M059J (cell line): ENCODE results near the gene XPNPEP2. TPM values are rescaled to one million over a fixed set of nuclear protein-coding genes. Genes with fewer than 3 reads are reported as not detected.

Experiments
- DNase-seq: peaks from one replicate; pipeline ENCODE4 v3.0.0-alpha.2; 2012; ENCODE audit warnings: low read depth
- total RNA-seq: library from RNA; depleted of rRNA; stranded (reverse); fragments of >200 nt; shearing (Covaris generic); gene quantifications from 2 replicates; pipeline ENCODE4 v1.2.3, GENCODE V29; 2014

The XPNPEP2 gene
- total RNA-seq, 1 experiment from 2014 or later, result not detected

DNA sequence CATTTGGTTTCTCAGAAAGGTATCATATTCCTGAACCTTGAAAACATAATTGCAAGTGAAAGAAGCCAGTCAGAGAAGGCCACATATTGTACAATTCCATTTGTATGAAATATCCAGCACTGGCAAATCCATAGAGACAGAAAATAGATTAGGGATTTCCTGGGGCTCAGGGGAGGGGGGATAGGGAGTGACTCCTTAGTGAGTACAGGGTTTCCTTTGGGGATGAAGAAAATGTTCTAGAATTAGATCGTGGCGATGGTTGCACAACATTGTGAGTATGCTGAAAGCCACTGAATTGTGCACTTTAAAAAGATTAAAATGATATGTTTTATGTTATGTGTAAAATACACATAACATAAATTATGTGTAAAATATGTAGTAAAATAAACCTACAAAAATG is 10.3 kb downstream of the XPNPEP2 start:
- no peak for DNase-seq

DNA sequence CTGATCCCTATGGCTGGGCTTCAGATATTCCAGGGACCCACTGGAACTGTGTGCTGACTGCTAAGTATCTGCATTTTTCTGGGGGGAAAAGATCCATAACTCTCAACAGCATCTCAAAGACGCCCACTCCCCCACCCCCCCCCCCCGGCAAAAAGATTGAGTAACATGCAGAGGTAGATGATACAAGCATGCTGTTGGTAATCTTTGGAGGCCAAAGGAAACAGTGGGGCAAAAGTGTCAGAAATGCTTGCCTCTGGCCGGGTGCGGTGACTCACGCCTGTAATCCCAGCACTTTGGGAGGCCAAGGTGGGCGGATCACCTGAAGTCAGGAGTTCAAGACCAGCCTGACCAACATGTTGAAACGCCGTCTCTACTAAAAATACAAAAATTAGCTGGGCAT is 12.2 kb downstream of the XPNPEP2 start:
- DNase-seq, result no peak

DNA sequence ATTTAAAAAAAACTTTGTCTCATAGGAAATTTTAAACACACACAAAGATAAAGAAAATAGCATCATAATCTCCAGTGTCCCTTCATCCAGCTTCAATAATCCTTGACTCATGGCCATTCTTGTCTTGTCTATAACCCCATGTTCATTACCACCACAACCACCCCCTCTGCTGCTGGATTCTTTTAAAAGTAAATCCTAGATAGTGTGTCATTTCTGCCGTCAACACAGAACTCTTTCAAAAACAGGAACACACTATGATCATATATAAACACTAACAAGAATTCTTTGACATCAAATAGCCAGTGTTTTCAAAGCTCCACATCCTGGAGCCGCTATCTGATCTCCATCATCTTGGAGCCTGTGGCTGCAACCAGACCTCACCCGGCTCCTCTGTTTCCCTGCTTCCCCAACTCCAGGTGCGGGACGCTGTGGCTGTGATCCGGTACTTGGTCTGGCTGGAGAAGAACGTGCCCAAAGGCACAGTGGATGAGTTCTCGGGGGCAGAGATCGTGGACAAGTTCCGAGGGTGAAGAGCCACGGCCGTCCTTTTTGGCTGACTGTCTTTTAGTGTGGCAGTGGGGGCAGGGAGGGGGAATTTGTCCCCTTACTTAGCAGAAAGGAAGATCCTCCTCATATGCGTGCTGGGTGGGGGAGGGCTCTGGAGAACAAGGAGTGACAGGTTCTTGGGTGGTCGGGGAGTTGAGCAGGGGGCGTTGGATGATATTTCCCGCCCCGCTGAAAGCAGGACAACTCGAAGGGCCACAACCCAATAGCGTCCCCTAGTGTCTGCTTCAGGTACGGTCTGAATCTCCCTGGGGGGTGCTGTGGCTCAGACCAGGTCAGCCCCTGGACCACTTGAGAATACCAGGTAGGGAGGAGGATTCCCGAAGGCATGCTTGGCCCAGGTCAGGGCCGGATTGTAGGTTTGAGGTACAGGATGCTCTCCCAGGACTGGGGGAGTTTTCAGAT is 15.6 kb downstream of the XPNPEP2 start:
- no peak for DNase-seq

DNA sequence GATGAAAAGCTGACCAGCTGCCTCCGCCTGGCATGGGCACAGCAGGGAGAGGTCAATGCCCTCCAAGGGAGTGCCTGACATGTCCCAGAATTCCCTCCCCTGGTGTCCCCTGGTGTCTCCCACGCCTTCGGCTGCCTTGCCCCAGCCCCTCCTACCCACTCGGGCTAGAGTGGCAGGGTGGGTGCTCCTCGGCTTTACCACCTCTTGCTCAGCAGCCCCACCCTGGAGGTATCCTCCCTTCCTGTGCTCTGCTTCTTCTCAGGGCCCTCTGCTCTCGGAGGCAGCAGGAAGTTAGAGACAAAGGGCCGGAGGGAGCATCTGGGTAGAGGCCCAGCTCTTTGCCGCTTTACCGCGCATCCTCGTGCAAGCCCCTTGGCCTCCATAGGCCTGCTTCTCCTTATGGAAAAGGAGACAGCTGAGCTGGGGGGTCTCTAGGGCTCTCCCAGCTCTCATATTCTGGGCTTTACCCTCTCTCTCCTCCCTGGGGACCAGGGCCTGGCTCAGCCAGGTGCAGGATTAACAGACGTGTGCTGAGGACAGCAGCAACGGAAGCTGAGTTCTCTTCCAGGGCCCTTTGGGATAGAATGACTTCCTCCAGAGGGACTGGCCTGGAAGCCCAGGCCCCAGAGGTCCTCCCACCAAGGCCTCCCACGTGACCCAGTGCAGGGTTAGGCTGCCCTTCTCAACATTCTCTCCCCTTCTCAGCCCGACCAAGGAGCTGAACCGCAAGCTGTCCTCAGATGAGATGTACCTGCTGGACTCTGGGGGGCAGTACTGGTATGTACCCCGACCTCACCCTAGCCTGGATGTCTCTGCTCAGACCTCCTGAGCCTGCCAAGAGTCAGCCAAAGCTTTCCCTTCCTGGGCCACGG is 17.2 kb downstream of the XPNPEP2 start:
- DNase-seq, result no peak

DNA sequence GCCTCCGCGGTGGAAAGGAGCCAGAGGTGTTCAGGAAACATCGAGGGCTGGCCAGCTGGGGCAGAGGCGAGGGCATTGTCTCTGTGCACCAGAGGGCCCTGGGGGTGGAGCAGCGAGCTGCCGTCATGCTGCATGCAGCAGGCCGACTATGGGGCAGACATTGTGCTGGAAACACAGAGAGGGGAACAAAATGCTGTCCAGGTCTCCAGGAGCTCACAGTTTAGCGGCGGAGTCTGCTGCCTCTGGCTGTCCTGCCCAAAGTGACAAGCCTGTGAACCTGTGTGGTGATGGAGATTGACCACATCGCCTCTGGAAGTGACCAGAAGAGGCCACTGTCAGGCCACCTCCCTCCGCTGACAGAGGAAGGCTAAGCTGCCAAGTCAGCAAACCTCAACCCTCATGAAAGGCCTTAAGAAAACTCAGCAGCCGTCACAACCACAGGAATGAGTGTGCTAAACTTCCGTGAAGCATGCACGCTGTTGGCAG is 20.8 kb downstream of the XPNPEP2 start:
- peak; percentile 95 for DNase-seq

DNA sequence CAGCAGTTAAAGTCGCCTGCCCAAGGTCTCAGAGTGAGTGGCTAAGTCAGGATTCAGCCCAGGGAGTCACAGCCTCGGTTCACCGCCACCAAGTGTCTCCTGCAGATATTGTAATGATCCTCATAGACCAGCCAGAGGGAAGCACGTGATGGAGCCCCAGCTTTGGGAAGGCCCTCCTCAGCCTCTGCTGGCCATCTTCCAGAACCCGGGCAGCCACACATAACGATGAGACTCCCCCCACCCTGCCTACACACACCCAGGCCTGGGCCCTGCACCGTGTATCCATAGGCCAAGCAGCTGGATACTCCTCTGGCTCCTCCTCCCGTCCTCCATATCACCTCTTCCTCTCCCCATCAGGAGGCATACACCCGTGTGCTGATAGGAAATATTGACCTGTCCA is 21.4 kb downstream of the XPNPEP2 start:
- DNase-seq, result no peak

DNA sequence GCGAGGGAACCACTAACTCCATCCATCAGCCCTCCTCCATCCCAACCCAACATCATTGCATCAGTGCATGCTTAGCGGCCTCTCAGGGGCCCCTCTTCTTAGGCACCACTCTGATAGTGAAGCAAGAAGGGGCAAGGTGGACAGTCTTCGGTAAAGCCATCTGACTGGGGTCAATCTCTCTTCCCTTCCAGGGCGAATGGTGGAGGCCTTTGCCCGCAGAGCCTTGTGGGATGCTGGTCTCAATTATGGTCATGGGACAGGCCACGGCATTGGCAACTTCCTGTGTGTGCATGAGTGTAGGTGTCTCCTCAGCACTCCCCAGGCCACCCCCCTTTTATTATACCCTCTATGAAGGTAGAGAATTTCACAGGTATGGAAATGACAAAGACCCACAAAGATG is 22.2 kb downstream of the XPNPEP2 start:
- DNase-seq, result no peak

DNA sequence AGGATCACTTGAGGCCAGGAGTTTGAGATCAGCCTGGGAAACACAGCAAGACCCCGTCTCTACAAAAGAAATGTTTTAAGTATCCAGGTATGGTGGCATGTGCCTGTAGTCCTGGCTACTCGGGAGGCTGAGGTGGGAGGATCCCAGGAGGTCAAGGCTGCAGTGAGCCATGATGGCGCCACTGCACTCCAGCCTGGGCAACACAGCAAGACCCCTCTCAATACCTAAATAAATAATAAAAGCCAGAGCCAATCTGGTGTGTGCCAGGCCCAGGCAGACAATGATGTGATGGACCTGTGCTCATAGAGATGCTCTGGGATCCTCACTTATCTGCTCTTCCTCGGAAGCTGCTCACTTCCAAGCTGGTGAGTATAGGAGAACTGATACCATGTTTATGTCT is 22.8 kb downstream of the XPNPEP2 start:
- DNase-seq, result no peak

DNA sequence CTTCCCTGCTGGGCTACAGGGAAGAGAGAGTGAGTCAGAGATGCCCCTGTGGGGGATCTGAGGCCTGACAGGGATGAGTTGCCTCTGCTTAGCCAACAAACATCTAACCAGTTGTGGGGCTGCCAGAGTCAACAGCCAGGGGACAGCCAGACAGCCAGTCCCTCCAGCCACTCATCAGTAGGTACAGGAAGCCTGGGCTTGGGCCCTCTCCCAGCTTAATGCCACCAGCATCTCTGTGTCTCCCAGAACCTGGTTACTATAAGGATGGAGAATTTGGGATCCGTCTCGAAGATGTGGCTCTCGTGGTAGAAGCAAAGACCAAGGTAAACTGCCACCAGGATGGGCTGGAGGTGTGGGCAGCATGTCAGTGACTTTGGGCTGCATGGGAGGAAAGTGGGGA is 23.7 kb downstream of the XPNPEP2 start:
- DNase-seq, result no peak

DNA sequence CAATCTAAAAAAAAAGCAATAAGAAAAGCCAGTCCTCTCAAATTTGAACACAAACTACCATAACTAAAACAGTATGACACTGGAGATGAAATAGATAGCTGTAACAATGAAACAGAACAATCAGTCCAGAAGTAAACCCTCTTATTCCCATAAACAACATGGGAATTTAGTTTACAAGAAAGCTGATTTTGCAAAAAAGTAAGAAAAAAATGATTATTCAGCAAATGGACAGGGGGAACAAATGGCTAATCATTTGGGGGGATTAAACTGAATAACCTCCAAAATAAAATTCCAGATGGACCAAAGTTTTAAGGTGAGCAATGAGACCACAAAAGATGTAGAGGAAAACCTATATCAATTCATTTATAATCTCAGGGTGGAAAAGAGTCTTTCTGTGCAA is 24.9 kb downstream of the XPNPEP2 start:
- DNase-seq, result no peak

DNA sequence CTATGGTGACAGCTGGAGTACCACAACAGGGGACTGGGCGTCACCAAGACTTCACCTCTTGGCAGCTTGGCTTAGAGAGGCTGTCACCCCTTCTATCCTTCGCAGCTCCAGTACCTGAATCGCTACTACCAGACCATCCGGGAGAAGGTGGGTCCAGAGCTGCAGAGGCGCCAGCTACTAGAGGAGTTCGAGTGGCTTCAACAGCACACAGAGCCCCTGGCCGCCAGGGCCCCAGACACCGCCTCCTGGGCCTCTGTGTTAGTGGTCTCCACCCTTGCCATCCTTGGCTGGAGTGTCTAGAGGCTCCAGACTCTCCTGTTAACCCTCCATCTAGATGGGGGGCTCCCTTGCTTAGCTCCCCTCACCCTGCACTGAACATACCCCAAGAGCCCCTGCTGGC is 29.4 kb downstream of the XPNPEP2 start:
- no peak for DNase-seq

DNA sequence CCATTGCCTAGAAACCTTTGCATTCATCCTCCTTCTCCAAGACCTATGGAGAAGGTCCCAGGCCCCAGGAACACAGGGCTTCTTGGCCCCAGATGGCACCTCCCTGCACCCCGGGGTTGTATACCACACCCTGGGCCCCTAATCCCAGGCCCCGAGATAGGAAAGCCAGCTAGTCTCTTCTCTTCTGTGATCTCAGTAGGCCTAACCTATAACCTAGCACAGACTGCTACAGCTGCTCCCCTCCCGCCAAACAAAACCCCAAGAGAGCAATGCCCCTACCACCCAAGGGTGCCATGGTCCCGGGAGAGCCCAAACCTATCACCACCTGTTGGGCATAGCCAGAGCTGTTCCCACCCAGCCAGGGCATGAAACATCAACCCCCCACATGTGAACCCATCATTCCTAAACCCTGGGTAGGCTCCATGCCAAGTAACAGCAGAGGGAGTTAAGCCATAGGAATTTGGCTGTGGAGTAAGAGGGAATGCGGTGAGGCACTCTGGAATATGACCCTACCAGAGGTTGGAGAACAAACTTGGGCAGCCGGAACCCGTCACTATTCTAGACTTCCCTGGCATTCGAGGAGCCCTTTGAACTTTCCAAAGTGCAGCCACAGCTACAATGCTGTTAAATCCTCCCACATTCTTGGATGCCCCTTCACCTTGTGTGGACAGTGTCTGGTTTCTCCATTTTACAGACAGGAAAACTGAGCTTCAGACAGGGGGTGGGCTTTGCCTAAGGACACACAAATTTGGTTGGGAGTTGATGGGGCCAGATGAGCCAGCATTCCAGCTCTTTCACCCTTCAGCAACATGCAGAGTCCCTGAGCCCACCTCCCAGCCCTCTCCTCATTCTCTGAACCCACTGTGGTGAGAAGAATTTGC is 30.0 kb downstream of the XPNPEP2 start:
- no peak for DNase-seq

DNA sequence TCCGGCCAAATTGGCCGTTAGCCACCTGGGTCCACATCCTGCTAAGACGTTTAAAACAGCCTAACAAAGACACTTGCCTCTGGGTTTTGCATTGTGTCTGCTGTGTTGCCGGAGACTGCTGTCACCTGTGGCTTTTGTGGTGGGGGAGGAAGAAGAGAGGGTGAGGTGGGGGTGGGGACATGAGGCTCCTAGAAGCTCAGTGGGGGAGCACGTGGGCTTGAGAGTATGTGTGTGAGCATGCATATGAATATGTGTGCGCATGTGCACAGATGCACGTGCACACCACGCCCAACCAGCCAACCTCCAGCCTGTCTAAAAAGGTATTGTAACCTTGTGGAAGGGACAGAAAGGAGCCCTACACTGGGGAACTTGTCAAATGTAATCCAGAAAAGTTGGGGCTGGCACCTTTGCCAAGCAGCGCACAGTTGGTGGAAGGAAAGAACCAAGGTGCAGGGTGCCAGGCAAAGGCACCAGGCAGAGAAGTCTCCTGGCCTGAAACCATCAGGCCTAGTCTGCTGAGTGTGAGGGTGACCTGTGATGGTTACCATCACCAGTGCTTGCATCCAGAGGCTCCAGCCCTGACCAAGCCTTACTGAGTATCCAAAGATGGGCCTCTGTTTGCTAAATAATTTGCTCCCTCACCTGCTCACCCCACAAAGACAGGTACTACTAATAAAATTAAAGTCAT is 30.8 kb downstream of the XPNPEP2 start:
- DNase-seq, result no peak

DNA sequence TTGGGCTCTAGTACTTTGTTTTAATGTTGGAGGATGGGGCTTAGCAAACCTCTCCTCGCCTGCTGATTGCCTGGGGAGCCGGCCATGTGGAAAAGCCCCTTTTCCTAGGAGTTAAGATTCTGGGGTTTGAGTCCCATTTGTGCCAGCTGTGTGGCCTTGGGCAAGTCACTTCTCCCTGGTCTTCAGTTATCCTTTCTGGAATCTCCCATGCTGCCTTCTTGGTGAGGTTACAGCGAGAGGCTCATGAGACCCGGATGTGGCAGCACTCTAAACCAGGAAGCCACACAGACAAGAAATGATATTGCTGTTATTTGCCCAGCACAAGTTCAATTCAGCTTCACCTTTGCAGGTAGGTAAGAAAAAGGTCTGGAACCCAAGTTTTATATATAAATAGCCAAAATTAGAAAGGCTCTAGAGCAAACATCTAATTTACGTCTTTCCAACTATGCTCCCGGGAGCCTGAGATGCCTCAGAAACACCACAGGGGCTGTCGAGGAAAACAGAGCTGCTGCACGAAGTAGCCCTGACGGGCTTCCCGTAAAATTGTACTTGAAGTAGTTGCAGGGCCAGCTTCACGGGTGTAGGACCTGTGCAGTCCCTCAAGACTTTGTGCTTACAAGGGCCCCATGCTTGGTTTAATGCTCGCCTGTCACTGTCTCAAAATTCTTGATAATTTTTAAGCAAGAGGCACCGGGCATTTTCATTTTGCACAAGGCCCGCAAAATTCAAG is 32.7 kb downstream of the XPNPEP2 start:
- no peak for DNase-seq

DNA sequence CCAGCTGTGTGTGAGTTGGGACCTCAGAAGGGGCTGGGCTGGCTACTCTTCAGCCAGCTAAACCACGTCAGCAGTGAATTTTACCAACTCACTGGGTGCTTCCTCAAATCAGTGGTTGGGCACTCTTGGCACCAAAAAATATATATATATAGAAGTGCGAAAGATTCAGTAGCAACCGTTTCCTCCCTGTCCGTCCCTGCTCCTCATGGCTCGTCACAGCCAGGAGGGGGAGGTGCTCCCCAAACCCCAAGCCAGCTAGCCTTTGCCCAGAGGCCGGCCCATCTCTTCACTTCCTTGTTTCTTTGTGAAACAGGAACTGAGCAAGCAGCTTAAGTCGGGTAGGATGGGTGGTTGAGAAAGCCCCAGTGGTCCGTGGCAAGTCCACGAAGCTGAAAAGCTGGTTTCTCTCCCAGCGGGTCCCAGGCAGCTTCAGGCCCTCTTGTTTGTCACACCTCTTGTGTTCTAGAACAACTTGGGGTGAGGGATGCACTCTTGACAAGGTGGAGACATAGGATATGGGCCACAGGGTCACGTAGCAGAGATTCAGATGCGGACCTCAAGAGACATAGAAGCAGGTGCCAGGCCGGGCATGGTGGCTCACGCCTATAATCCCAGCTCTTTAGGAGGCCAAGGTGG is 34.1 kb downstream of the XPNPEP2 start:
- no peak for DNase-seq

DNA sequence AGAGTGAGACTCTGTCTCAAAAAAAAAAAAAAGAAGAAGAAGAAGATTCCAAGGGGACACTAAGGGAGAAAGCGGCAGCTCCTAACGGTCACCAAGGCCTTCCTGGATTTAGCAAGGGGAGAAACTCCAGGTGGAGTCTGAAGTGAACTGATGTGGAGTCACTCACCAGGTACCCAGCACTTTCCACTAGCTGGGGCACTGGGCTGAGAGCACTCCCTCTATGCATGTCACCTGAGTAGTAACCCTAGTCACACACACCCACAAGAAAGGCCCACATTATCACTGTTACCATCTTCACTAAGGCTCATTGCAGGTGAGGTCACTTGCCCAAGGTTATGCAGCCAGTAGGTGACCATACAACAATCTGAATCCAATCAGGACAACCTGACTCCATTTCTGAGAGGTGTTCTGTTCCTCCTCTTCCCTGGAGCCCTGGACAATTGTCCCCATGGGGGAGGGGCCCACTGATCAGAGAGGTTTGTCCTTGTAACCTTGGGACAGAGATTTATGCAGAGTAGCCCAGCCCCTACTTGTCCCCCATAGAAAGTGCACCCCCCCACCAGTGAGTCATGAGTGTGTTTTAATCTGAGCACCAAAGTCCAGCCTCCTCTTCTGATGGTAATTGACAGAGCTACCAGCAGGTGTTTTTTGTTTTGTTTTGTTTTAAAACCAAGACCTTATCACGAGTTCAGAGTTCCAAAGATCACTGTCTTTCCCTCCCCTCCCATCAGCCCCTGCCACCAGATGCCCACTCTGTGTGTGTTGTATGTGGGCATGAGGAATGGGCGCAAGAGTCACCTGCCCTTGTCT is 35.1 kb downstream of the XPNPEP2 start:
- DNase-seq, result no peak

DNA sequence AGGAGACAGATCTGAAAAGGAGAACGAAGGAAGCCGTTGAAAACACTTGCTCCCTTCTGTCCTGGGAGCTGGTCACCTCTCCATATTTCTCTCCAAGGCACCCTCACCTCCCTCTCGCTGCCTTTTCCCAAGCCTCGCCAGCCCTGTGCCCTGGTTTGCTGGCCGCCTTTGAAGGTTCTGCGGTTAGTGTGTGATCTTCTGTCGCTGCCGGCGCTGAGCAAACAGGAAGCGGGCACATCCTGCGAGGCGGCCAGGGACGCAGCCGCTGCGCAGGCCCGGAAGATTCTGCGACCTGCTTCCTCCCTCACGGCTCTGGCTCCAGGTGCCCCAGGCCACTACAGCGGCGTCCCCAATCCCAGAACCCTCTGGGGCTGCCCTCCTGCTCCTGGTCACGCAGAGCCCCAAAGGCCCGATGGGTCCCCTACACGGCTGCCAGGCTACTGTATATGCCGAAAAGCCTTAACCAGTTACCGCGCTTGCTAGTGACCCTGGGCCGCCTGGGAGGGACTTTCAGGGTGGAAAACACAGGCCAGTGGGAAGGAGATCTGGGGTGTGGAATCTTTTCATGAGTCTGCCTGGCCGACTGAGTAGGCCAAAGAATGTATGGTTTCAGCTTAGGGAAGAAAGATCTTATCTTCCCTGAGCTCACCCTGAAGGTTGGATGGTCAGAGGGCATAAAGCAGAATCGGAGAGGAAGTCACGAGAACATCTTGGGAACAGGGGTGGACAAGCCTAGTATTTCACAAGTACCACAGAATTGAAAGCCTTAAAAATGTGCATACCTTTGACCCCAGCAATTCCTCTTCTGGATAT is 38.6 kb downstream of the XPNPEP2 start:
- no peak for DNase-seq

DNA sequence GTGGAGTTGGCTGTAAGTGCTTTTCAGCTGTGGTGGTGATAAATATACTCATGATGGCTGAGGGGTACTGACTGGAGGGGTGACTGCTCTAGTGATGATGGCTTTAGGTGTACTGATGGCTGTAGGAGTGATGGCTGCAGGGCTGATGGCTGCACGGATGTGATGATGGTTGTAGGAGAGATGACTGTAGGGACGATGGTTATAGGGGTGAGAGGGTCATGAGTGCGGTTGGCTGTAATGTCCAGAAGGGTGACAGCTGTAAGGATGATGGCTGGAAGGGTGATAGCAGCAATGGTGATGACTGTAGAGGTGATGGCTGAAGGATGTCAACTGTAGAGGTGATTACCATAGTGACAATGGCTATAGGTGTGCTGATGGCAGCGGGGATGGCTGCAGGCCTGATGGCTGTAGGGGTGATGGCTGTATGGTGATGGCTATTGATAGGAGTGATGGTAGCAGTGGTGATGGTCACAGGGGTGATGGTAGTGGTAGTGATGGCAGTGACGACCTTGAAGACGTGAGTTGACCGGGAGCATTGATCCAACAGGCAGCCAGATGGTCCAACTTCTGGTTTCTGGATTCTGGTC is 40.4 kb downstream of the XPNPEP2 start:
- no peak for DNase-seq
